NCI-H1694 (cell line): ENCODE measurements around the gene TFPI2.

Experiments
- DNase-seq: peaks from one replicate; lab custom pipeline; 2025; lab: John Stamatoyannopoulos, UW

The TFPI2 gene

GRCh38 chr7:93910076-93910994 lies 19.8 kb upstream of the TFPI2 start:
- no peak for DNase-seq

GRCh38 chr7:93906267-93906666 lies 15.7 kb upstream of the TFPI2 start, which contains the start of gene GNGT1:
Gene GNGT1 (plus strand): TSS chr7:93906567. CDS start chr7:93906747, 180 bp downstream.
- DNase-seq = no peak

- no peak for DNase-seq
These were observed 12.3 kb upstream of the TFPI2 start for GRCh38 chr7:93902777-93903423.

GRCh38 chr7:93897680-93898079 lies 7.1 kb upstream of the TFPI2 start:
- DNase-seq = no peak

GRCh38 chr7:93895859-93896600 lies 5.5 kb upstream of the TFPI2 start:
- no peak for DNase-seq

- DNase-seq = no peak
These were observed 4.5 kb upstream of the TFPI2 start for GRCh38 chr7:93894966-93895640.

- no peak for DNase-seq
These were observed 3.9 kb upstream of the TFPI2 start for GRCh38 chr7:93894426-93894825.

GRCh38 chr7:93890041-93890463 lies 501 bp downstream of the TFPI2 start:
- no peak for DNase-seq

- DNase-seq = no peak
These were observed 1.3 kb downstream of the TFPI2 start for GRCh38 chr7:93889261-93889660.

GRCh38 chr7:93884541-93884940 lies 6.0 kb downstream of the TFPI2 start:
- DNase-seq = no peak

- DNase-seq = no peak
These were observed 6.6 kb downstream of the TFPI2 start for GRCh38 chr7:93883917-93884345.

GRCh38 chr7:93883078-93883916 lies 7.3 kb downstream of the TFPI2 start:
- DNase-seq = no peak

GRCh38 chr7:93882468-93882867 lies 8.1 kb downstream of the TFPI2 start:
- no peak for DNase-seq

- no peak for DNase-seq
These were observed 11.2 kb downstream of the TFPI2 start for GRCh38 chr7:93879356-93879755.

- DNase-seq = no peak
These were observed 12.8 kb downstream of the TFPI2 start for GRCh38 chr7:93877742-93878141.

GRCh38 chr7:93873998-93874574 lies 16.5 kb downstream of the TFPI2 start:
- DNase-seq = no peak

GRCh38 chr7:93866886-93867285 lies 23.7 kb downstream of the TFPI2 start:
- DNase-seq = no peak

GRCh38 chr7:93862651-93863050 lies 27.9 kb downstream of the TFPI2 start:
- no peak for DNase-seq

GRCh38 chr7:93861325-93861949 lies 29.1 kb downstream of the TFPI2 start:
- DNase-seq = no peak

GRCh38 chr7:93860261-93860660 lies 30.3 kb downstream of the TFPI2 start:
- no peak for DNase-seq
